ENCODE results near the gene CSRP2.

CSRP2 gene

GRCh38 chr12:76863005-76863670, 15.7 kb downstream of the CSRP2 start:
- DNase-seq (ENCODE audit: low read depth), result no peak

DNA sequence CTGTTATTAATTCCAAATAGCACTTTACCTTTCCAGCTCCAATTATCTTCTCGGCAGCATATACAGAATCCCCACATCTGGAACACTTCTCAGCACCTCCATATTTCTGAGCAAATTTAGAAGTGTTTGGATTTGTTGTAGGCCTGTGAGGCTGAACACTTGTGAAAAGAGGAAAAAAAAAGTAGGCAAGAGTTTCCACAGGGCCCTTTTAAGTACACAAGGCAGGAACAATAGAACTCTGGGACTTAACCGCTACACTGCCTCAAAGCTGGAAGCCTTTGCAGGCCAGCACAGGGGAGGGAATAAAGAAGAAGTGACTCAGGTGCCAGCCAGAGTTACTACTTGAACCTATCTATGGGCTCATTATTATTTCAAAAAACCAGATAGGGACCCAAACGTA, 18.6 kb downstream of the CSRP2 start:
- no peak for DNase-seq (ENCODE audit: low read depth)

GRCh38 chr12:76859611-76860010, 19.2 kb downstream of the CSRP2 start:
- no peak for DNase-seq (ENCODE audit: low read depth)

DNA sequence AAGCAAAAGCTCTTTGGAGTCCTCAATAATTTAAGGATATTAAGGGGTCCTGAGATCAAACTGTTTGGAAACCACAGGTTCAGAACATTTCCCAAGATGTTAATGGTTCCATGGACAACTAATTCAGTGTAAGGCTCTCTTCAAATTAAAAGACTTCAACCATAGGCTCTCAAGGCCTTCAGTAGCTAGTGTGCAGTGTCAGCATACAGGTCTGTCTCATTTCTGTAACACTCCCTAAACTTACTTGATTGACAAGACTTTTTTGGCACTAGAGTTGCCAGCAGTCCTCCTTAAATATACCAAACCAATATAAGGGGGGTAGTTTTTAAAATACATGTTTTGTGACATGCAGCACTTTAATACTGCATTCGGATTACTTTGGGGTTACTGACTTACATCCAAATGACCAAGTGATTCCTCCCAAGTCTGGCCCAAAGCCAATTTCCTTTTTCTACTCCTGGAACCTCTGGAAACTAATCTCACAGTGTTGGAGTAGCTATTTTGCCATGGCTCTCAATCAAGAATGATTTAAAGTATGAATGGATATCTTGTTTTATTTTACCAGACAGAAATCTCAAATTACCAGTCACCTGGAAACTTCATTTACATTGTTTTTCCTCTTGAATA, 22.7 kb downstream of the CSRP2 start:
- no peak for DNase-seq (ENCODE audit: low read depth)

DNA sequence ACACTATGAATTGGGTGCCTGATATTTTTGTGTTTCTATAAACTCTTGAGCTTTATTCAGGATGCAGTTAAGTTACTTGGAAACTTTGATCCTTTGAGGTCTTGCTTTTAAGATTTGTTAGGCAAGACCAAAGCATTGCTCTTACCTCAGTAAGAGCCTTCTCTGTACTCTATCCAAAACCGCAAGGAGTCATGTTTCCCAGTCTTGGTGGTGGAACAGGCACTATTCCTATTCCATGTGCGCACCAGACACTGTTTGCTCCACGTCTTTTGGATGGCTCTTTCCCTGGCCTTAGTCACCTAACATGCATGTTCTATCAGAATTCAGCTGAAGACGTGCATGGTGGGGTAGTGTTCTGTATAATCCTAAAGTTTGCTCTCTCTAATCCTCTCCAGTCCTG, 23.5 kb downstream of the CSRP2 start:
- no peak for DNase-seq (ENCODE audit: low read depth)

- DNase-seq (ENCODE audit: low read depth), result no peak
Measured at GRCh38 chr12:76852106-76852505, 26.7 kb downstream of the CSRP2 start.

DNA sequence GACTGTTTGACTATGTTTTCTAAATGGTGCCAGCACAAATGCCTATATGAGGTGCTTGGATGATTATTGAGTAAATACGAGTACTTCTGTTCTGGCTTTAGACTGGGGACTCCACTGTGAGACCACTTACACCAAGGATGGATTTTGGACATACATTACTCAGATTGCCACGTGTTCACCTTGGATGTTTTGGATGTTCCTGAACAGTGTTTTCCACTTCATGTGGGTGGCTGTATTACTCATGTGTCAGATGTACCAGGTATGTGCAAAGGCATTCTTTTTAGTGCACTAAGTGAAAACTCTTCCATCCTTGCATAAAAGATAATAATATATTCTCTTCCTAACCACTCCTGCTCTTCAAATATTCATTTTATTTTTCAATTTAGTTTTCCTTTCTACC, 30.7 kb downstream of the CSRP2 start:
- no peak for DNase-seq (ENCODE audit: low read depth)

GRCh38 chr12:76847260-76847659, 31.6 kb downstream of the CSRP2 start:
- DNase-seq (ENCODE audit: low read depth), result no peak

DNA sequence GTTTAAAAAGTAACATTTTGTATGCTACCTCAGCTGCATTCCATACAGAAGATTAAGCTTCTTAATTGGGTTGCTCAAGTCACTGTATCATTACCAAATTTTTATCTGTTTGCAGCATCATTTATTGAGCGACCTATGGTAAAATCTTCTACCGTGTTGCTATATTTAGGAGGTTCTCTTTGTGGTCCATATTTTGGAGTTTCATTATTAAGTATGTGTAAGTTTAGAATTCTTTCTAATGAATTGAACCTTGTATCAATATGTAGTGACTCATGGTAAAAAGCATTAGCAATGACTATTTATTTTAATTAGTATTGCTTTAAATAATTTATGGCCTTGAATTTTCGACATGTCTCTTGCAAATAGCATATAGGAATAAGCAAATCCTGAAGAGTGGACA, 42.2 kb downstream of the CSRP2 start:
- no peak for DNase-seq (ENCODE audit: low read depth)

DNA sequence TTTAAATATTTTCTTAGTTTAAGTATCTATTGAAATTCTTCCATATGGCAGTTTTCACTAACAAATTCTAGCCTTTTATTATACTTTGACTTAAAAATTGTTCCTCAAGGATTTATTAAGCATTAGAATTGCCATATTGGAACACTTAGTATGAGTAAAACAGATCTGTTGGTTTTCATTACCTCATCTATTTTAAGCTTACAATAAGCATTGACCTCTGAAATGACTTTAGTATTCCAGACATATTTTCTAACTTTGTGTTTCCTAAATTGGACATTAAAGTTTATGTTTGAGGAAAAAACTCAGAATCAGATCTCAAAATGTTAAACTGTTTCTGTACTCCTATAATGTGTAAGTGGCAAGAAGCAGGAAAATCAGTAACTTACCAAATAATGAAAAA, 48.4 kb downstream of the CSRP2 start:
- DNase-seq (ENCODE audit: low read depth), result no peak

- no peak for DNase-seq (ENCODE audit: low read depth)
Measured at GRCh38 chr12:76820888-76821482, 57.8 kb downstream of the CSRP2 start.

DNA sequence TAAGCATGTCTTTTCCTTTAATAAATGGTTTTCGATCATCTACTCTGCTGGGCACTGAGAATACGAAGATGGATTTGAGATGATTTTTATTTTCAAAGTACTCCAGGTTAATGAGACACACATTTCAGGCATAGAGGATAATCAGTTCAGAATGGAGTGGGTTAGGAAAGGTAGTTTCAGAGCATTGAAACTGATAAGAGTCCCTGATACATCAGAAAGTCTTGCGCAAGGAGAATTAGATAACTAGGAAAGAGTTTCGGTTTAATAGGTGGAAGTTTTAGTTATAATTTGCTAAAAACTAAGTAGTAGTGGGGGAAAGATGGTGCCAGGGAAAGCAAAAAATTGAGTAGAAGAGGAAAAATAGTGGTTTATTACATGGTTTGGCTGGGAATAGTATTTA, 64.8 kb downstream of the CSRP2 start:
- no peak for DNase-seq (ENCODE audit: low read depth)

GRCh38 chr12:76813265-76813664, 65.6 kb downstream of the CSRP2 start:
- no peak for DNase-seq (ENCODE audit: low read depth)

DNA sequence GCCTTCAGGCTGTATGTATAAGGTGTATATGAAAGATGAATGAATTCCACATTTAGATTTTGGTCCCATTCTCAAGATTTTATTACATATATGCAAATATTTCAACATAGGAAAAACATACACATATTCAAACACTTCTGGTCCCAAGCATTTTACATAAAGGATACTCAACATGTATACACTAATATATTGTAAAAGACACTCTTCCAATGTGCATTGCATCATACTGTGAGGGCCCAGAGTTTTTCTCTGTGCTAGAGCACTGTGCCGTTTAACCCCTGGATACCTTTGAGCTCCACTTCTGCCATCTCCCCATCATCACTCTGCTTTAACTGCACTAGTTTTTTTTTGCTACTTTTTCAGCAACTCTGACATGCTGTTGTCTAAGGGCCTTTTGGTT, 66.8 kb downstream of the CSRP2 start:
- no peak for DNase-seq (ENCODE audit: low read depth)

DNA sequence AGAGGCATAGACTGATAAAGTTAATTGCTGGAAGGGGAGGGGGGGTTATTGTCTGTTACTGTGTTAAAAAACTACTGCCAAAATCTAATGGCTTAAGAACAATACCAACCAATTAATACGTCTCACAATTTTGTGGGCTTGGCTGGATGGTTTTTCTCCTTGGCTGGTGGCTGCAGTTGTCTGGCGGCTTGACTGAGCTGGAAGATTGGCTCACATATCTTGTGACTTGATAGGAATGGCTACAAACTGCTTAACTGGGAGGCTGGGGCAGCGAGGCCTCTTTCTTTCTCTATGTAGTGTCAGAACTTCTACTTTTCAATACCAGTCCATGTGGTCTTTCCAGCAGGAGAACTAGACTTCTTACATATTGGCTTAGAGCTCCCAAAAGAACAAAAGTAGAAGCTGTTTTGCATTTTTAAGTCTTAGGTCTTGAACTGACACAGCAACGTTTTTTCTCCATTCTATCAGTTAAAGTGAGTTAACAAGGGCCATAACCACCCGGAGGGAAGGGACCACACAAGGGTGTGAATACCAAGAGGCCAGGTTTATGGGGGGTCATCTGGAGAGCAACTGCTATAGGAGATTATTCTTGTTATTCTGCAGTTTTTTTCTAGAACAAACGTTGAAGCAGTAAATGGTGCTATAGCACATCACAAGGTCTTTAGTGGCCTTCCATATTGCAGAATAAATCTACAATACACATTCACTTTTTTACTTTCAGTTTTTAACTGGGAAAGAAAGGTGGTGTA, 68.0 kb downstream of the CSRP2 start:
- no peak for DNase-seq (ENCODE audit: low read depth)

Measured in activated T-helper 1 cell treated with Interleukin-2 at 50 U/mL for 16 hours (primary cell).